ENCODE measurements around the gene VASP. TPM values are rescaled to one million over a fixed set of nuclear protein-coding genes. Genes with fewer than 3 reads are reported as not detected.

VASP gene
- 10 to 100 TPM in 11 of 12 donors, not detected in 1; 42.2 to 71.3 (median 52.1) TPM for polyA plus RNA-seq (ENCODE audit: insufficient read length in 12 of 12)
- long read RNA-seq, donor 1, transcript VASP-201 (13 exons, 2,305 nt), result major isoform, 5 of 47 reads
- long read RNA-seq, donor 1, partial matches to known transcripts, result 40 of 47 reads
- long read RNA-seq, donor 1, other reads (novel, unspliced or antisense), result 0 of 47 reads
- long read RNA-seq, donor 2, partial matches to known transcripts, result 15 of 20 reads
- long read RNA-seq, donor 2, other reads (novel, unspliced or antisense), result 0 of 20 reads
- long read RNA-seq, donor 3, partial matches to known transcripts, result 5 of 7 reads
- long read RNA-seq, donor 3, other reads (novel, unspliced or antisense), result 0 of 7 reads
- long read RNA-seq, donor 4, result 0 reads
- long read RNA-seq, donor 5, transcript VASP-201 (13 exons, 2,305 nt), result major isoform, 7 of 22 reads
- long read RNA-seq, donor 5, partial matches to known transcripts, result 9 of 22 reads
- long read RNA-seq, donor 5, other reads (novel, unspliced or antisense), result 6 of 22 reads
- long read RNA-seq, donor 6, partial matches to known transcripts, result 0 of 4 reads
- long read RNA-seq, donor 6, other reads (novel, unspliced or antisense), result 0 of 4 reads
- long read RNA-seq, donor 7, partial matches to known transcripts, result 0 of 3 reads
- long read RNA-seq, donor 7, other reads (novel, unspliced or antisense), result 0 of 3 reads
- long read RNA-seq, donor 8, partial matches to known transcripts, result 24 of 29 reads
- long read RNA-seq, donor 8, other reads (novel, unspliced or antisense), result 0 of 29 reads
- long read RNA-seq, donor 9, partial matches to known transcripts, result 11 of 14 reads
- long read RNA-seq, donor 9, other reads (novel, unspliced or antisense), result 0 of 14 reads
- long read RNA-seq, donor 10, transcript VASP-201 (13 exons, 2,305 nt), result major isoform, 5 of 13 reads
- long read RNA-seq, donor 10, partial matches to known transcripts, result 8 of 13 reads
- long read RNA-seq, donor 10, other reads (novel, unspliced or antisense), result 0 of 13 reads
- long read RNA-seq, donor 11, transcript VASP-201 (13 exons, 2,305 nt), result major isoform, 5 of 6 reads
- long read RNA-seq, donor 11, partial matches to known transcripts, result 0 of 6 reads
- long read RNA-seq, donor 11, other reads (novel, unspliced or antisense), result 0 of 6 reads

DNA sequence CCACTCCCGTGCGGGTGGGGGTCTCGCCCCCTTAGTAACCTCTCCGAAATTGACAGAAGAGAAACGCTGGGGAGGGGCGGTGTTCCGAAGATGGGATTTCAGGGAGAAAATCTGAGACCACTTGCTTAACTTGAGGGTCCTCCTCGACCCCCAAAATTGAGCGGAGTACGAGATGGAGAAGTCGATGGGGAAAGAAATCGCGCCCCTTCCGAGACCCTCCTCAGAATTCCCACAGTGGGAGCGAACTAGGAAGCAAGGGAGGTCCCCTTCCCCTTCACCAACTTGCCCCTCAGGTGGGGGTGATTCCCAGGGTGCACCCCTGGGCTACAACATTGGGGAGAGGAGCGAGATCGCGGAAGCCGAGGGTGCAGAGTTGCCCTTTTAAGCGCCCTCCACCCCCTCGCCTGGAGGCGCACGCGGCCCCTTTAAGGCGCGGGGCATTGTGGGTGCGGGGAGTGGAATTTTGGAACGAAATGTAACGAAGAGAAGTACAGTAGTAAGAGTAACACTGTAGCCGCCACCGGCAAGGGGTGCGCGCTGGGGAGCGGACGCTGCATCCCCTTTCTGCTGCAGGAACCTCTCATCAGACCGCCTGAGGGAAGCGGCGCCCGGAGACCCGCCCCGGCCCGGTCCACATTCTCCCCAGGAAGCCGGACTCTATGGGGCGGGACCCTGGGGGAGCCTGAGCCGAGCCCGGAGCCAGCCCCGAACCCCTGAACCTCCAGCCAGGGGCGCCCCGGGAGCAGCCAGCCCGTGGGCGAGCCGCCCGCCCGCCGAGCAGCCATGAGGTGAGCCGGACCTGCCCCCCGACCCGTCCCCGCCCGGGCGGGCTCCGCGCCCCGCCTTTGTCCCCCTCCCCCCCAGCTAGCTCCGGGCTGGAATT, at the start of gene VASP:
Gene VASP (plus strand): TSS at position 491 of the 883 bp plus-strand sequence. CDS start 293 bp downstream, at position 784.
- peak; percentile 82 for DNase-seq

DNA sequence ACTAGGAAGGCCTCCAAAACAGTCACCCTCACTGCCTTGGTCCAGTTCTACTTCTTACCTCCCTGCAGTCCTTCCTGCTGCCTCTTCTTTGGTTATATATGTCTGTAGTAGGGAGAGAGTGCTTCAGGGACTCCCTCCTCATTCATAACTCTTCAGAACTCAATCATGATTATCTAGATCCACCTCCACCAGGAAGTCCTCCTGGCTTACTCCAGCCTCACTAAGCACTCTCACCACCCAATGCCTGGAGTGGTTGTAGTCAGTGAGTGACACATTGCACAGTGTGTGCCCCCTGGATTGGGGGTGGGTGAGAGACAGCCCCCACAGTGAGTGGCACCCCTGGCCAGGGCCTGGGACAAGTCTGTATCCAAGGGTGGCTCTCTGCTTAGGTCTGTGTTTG, 49.5 kb upstream of the VASP start:
- no peak for DNase-seq

DNA sequence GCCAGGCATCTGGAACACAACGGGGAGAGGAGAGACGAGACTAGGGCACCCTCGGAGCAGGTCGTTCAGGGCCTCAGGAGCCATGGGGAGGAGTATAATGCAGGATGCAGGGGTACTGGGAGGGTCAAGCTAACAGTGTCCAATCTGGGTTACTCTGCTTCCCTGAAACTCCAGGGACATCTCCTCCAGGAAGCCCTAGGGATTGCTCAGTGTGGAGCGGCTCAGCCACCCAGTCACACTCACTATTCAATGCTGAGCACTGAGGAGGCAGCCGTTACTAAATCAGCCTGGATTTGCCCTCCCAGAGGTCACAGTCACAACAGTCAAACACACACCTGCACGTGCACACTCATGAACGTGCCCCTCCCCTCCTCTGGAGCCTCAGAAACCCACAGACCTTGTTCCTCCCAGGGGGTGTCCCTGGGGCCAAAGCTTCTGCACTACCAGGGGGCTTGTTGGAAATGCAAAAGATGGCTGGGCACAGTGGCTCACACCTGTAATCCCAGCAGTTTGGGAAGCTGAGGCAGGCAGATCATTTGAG, 46.4 kb upstream of the VASP start:
- DNase-seq, result no peak

- no peak for DNase-seq
These were observed 45.1 kb upstream of the VASP start for GRCh38 chr19:45462174-45462573.

- DNase-seq, result no peak
These were observed 44.0 kb upstream of the VASP start for GRCh38 chr19:45463241-45463640.

DNA sequence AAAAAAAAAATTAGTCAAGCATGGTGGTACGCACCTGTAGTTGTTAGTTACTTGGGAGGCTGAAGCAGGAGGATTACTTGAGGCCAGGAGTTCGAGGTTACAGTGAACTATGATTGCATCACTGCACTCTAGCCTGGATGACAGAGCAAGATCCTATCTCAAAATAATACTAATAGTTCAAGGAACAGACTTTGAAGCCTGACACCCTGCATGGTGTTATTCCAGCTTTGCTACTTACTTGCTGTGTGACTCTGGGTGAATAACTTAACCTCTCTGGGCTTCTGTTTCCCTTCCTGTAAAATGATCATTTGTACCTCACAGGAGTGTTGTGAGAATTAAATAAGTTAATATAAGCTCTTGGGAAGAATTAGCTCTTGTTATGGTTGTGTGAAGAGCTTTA, 43.0 kb upstream of the VASP start:
- no peak for DNase-seq

- DNase-seq, result no peak
These were observed 42.3 kb upstream of the VASP start for GRCh38 chr19:45464852-45465441.

GRCh38 chr19:45467115-45467455, 40.2 kb upstream of the VASP start:
- DNase-seq, result no peak

GRCh38 chr19:45467456-45468158, 39.7 kb upstream of the VASP start, which contains the start of gene FOSB:
Gene FOSB (plus strand): TSS chr19:45467996. CDS start chr19:45468587, 591 bp downstream.
- peak; percentile 94 for DNase-seq

GRCh38 chr19:45468159-45468651, 39.1 kb upstream of the VASP start:
- DNase-seq, result no peak

DNA sequence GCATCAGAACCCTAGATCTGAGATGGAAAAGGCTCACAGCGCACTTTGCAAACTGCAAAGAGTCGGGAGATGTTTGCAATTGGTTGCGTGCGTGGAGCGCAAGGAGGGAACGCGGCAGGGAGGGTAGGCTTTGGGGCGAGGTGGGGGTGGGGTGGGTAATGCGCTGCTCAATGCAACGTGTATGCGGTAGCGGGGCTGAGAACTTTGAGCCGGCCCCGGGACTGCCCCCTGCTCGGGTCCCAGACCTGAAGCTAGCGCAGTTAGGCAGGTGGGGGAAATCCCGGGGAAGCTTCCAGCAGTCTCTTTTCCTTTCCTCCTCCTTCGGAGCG, 38.5 kb upstream of the VASP start:
- no peak for DNase-seq

DNA sequence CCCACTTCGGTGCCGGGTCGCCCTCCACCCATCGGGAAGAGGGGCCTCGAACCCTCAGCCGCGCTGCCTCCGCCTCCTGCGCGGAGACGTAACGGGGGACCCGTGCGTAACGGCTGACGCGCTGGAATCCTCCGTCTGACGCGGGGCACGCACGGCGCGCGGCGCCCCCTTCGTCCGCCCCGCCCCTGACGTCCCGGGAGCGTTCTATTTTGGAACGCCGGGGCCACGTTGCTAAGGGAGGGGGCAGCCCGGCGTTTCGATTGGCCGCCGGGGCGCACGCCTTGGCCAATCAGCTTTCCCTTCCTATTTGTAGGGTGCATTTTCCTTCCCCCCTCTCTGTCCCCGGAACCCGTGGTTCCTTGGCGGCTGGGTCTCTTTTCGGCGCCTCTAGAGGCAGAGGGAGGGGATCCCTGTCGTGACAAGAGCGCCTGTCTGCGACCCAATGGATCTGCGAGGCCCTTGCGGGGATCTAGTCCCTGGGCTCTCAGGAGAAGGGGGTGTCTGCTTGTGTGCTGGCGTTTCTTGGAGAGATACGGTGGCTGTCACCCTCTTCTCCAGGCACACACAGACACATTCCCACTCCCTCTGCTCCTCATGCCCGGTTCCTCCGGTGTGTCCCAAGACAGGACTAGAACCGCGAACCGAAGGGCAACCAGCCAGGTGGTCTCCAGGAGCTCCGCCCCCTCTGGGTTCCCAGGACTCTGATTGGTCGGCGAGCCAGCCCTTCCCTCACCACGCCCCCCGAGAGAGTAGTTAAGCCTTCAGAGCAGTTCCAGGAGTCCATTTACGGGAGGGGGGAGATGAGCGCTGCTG, 37.9 kb upstream of the VASP start:
- DNase-seq, result peak; percentile 94

DNA sequence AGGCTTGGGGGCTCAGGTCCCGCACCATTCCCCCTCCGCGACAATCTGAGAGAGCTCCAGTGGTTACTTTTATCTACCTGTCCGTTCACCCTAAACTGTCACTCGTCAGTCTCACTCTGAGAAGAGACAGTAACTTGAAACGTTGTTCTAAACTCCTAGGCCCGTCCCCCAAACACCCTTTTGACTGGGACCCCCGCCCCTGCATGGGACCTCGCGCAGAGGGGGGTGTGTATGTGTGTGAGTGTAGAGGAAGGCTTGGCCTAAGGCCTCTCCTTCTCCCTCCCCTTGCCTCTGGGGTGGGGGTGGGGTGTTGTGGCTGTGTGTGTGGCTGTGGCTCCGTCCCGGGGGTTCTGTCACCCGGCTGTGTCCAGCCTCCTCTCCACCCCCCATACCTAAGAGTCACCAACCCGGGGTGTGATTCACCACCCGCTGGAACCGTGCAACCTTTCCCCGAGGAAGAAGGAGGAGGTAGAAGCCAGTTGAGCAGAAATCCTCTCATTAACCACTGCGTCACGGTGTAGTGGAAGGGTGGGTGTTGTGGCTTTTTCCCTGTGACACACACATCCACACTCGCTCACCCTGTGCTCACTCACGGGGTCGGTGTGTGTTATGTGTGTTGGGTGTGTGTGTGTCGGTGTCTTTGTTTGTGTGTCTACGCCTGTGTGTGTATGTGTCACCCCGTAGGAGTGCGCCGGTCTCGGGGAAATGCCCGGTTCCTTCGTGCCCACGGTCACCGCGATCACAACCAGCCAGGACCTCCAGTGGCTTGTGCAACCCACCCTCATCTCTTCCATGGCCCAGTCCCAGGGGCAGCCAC, 37.1 kb upstream of the VASP start:
- DNase-seq, result no peak

GRCh38 chr19:45470762-45471081, 36.6 kb upstream of the VASP start:
- DNase-seq, result no peak

GRCh38 chr19:45471111-45471930, 36.0 kb upstream of the VASP start:
- no peak for DNase-seq

GRCh38 chr19:45471931-45472562, 35.2 kb upstream of the VASP start:
- no peak for DNase-seq

All from muscle of arm (tissue), 14 donors.